HUES48 (cell line): ENCODE measurements around the gene CCDC122.
"Not testable (repeated sequence)": the region's sequence is repeated elsewhere in the genome, so short reads cannot be mapped to it uniquely, and the experiment has no call there.

ENCODE experiments used
- H3K27ac ChIP-seq: one replicate; pipeline ENCODE4 v1.7.0; 2013; ENCODE audit warnings: low read depth, low read length, inconsistent platforms
- H3K27me3 ChIP-seq: 2 replicates; pipeline ENCODE4 v1.6.1; 2013; ENCODE audit warnings: mild to moderate bottlenecking, low read length; ENCODE audit not compliant: control insufficient read depth, insufficient read depth
- H3K36me3 ChIP-seq: 2 replicates; pipeline ENCODE4 v1.6.1; 2013; ENCODE audit warnings: low read length; ENCODE audit not compliant: control insufficient read depth, insufficient read depth
- H3K4me1 ChIP-seq: 2 replicates; pipeline ENCODE4 v1.6.1; 2013; ENCODE audit warnings: mild to moderate bottlenecking, low read length; ENCODE audit not compliant: control insufficient read depth, insufficient read depth
- H3K4me3 ChIP-seq: 2 replicates; pipeline ENCODE4 v1.5.1; 2013; ENCODE audit warnings: mild to moderate bottlenecking, low read depth, low read length
- H3K9ac ChIP-seq: 2 replicates; pipeline ENCODE4 v1.6.1; 2013; ENCODE audit warnings: mild to moderate bottlenecking, low read depth, low read length, moderate library complexity
- H3K9me3 ChIP-seq: 2 replicates; pipeline ENCODE4 v1.6.1; 2013; ENCODE audit warnings: low read length; ENCODE audit not compliant: control insufficient read depth, insufficient read depth

Gene CCDC122

GRCh38 chr13:43835701-43836100, 43.8 kb downstream of the CCDC122 start:
- H3K9me3 ChIP-seq, result no peaks in the 10 kb centered on the region
- no peak overlapping the region for H3K4me3 ChIP-seq
- H3K4me1 ChIP-seq, result no peaks in the 10 kb centered on the region
- no peaks in the 10 kb centered on the region for H3K27me3 ChIP-seq
- no peak overlapping the region for H3K9ac ChIP-seq
- H3K36me3 ChIP-seq, result no peaks in the 10 kb centered on the region
- H3K27ac ChIP-seq, result no peak overlapping the region

- no peaks in the 10 kb centered on the region for H3K27me3 ChIP-seq
- H3K36me3 ChIP-seq, result no peaks in the 10 kb centered on the region
- H3K4me3 ChIP-seq, result no peak overlapping the region
- no peak overlapping the region for H3K9ac ChIP-seq
- no peaks in the 10 kb centered on the region for H3K4me1 ChIP-seq
- H3K9me3 ChIP-seq, result no peaks in the 10 kb centered on the region
- H3K27ac ChIP-seq, result no peak overlapping the region
Measured at GRCh38 chr13:43831088-43831487, 48.5 kb downstream of the CCDC122 start.

- no peak overlapping the region for H3K27ac ChIP-seq
Measured at GRCh38 chr13:43830497-43830881, 49.1 kb downstream of the CCDC122 start.

GRCh38 chr13:43824656-43825055, 54.9 kb downstream of the CCDC122 start:
- not testable (repeated sequence) for H3K9me3 ChIP-seq, H3K4me3 ChIP-seq, H3K27me3 ChIP-seq

More at GRCh38 chr13:43830497-43830881, 49.1 kb downstream of the CCDC122 start:
- H3K4me1 ChIP-seq, result no peaks in the 10 kb centered on the region
- H3K36me3 ChIP-seq, result no peaks in the 10 kb centered on the region
- no peak overlapping the region for H3K4me3 ChIP-seq
- H3K9me3 ChIP-seq, result no peaks in the 10 kb centered on the region
- no peak overlapping the region for H3K9ac ChIP-seq
- no peaks in the 10 kb centered on the region for H3K27me3 ChIP-seq

GRCh38 chr13:43822969-43823368, 56.6 kb downstream of the CCDC122 start:
- Histone ChIP-seq H3K4me1 (no peaks in the 10 kb centered on the region), H3K36me3 (no peaks in the 10 kb centered on the region), H3K27me3 (no peaks in the 10 kb centered on the region), H3K9ac (no peak overlapping the region), H3K27ac (no peak overlapping the region), H3K9me3 (no peaks in the 10 kb centered on the region), H3K4me3 (no peak overlapping the region)

More at GRCh38 chr13:43824656-43825055, 54.9 kb downstream of the CCDC122 start:
- not testable (repeated sequence) for H3K9ac ChIP-seq, H3K36me3 ChIP-seq, H3K27ac ChIP-seq, H3K4me1 ChIP-seq

GRCh38 chr13:43816401-43816889, 63.1 kb downstream of the CCDC122 start:
- Histone ChIP-seq H3K9ac (no peak overlapping the region), H3K4me1 (no peaks in the 10 kb centered on the region), H3K27me3 (no peaks in the 10 kb centered on the region), H3K4me3 (no peak overlapping the region), H3K9me3 (no peaks in the 10 kb centered on the region), H3K36me3 (no peaks in the 10 kb centered on the region), H3K27ac (no peak overlapping the region)

GRCh38 chr13:43815204-43815603, 64.3 kb downstream of the CCDC122 start:
- no peak overlapping the region for H3K9ac ChIP-seq
- no peak overlapping the region for H3K4me3 ChIP-seq
- H3K4me1 ChIP-seq, result no peaks in the 10 kb centered on the region
- no peaks in the 10 kb centered on the region for H3K9me3 ChIP-seq
- no peaks in the 10 kb centered on the region for H3K27me3 ChIP-seq
- no peak overlapping the region for H3K27ac ChIP-seq
- H3K36me3 ChIP-seq, result no peaks in the 10 kb centered on the region

GRCh38 chr13:43808676-43809075, 70.9 kb downstream of the CCDC122 start:
- H3K9ac ChIP-seq, result no peak overlapping the region
- no peaks in the 10 kb centered on the region for H3K9me3 ChIP-seq
- H3K4me1 ChIP-seq, result peaks cover 25% of the 10 kb centered on the region
- no peaks in the 10 kb centered on the region for H3K27me3 ChIP-seq
- H3K4me3 ChIP-seq, result no peak overlapping the region
- no peak overlapping the region for H3K27ac ChIP-seq
- no peaks in the 10 kb centered on the region for H3K36me3 ChIP-seq

- Histone ChIP-seq H3K36me3 (no peaks in the 10 kb centered on the region), H3K27me3 (no peaks in the 10 kb centered on the region), H3K9ac (0 out of 2 replicates have a peak overlapping the region, but pooled peaks have one; percentile 37), H3K27ac (peak overlapping the region; percentile 78), H3K4me3 (no peak overlapping the region), H3K9me3 (no peaks in the 10 kb centered on the region), H3K4me1 (peaks cover 25% of the 10 kb centered on the region)
Measured at GRCh38 chr13:43805681-43806128, 73.8 kb downstream of the CCDC122 start.

- H3K27ac ChIP-seq, result peak overlapping the region; percentile 50
- H3K27me3 ChIP-seq, result no peaks in the 10 kb centered on the region
- H3K9me3 ChIP-seq, result no peaks in the 10 kb centered on the region
- H3K4me3 ChIP-seq, result no peak overlapping the region
- peaks cover 25% of the 10 kb centered on the region for H3K4me1 ChIP-seq
- H3K9ac ChIP-seq, result no peak overlapping the region
- H3K36me3 ChIP-seq, result no peaks in the 10 kb centered on the region
Measured at GRCh38 chr13:43805071-43805468, 74.5 kb downstream of the CCDC122 start.

- Histone ChIP-seq H3K9ac (no peak overlapping the region), H3K27ac (peak overlapping the region; percentile 50), H3K27me3 (no peaks in the 10 kb centered on the region), H3K4me1 (peaks cover 23% of the 10 kb centered on the region), H3K9me3 (no peaks in the 10 kb centered on the region), H3K36me3 (no peaks in the 10 kb centered on the region), H3K4me3 (no peak overlapping the region)
Measured at GRCh38 chr13:43804461-43805070, 75.0 kb downstream of the CCDC122 start.
